ENCODE results near the gene LONP1. TPM values are rescaled to one million over a fixed set of nuclear protein-coding genes. Genes with fewer than 3 reads are reported as not detected.
A peak's percentile ranks its signal among the peaks of the same experiment; 100 is the strongest.

LONP1 gene
- total RNA-seq, 4 donors from 2014 or later: 39.9 to 134 (median 44.1) TPM

DNA sequence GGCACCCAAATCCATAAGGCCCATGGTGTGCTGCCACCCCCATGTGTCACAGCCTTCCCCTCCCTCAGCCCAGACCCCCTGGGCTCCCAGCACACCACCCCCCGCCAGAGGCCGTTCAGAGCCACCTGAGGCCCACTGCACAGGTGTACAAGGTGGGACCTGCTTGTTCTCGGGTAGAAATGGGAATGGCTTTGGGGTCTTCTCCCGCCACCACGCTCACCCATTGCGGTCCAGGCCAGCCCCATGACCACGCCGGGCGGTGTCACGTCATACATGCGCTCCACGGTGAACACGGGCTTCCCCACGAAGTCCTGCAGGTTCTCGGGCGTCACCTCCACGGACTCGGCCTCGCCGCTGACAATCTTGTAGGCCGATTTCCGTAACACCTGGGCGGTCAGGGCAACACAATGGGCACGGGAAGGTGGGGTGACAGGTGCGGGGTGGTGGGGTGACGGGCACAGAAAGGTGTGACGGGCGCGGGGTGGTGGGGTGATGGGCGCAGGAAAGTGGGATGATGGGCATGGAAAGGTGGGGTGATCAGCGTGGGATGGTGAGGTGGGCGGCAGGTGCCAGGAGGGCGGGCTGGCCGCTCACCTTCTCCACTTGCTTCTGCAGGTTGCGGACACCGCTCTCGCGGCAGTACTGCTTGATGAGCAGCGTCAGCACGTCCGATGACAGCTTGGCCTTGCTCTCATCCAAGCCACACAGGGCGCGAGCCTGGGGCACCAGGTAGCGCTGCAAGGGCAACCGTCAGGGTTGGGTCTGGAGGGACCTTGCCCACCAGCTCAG is 25.6 kb downstream of the LONP1 start:
- Histone ChIP-seq H3K9me3 (no peaks in the 10 kb centered on the region), H3K4me1 (no peaks in the 10 kb centered on the region), H3K27ac (no peak overlapping the region), H3K36me3 (no peaks in the 10 kb centered on the region), H3K4me3 (no peak overlapping the region), H3K27me3 (no peaks in the 10 kb centered on the region)
- intact Hi-C loops (cut with DNase I; ENCODE audit: low total_unique reads): no loop called here
- TF ChIP-seq POLR2A (IDR thresholded peaks at IDR 0.05): no peak
- no peak for DNase-seq

- no peak for DNase-seq
Observed at GRCh38 chr19:5693195-5694166, 26.5 kb downstream of the LONP1 start.

DNA sequence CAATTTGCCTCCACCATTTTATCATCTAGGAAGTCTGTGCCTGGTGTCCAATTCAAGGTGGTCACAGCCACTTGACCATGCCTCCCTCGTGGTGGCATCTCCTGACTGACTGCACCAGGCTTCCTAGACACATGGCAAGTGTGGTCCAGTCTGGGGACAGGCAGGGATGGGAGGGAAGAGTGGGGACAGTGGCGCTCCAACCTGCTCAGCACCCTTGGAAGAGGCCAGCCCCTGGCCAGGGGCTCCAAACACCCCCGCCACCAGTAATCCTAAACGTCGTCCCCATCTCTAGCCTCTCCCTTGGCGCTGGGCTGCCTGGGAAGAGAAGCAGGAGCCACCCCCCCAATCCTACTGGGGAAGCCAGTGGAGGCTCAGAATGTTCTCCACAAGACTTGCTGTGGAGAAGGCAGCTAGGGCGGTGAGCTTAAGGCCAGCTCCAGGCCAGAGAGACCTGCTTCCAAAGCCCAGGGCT is 27.2 kb downstream of the LONP1 start:
- TF ChIP-seq, protein P1, sequence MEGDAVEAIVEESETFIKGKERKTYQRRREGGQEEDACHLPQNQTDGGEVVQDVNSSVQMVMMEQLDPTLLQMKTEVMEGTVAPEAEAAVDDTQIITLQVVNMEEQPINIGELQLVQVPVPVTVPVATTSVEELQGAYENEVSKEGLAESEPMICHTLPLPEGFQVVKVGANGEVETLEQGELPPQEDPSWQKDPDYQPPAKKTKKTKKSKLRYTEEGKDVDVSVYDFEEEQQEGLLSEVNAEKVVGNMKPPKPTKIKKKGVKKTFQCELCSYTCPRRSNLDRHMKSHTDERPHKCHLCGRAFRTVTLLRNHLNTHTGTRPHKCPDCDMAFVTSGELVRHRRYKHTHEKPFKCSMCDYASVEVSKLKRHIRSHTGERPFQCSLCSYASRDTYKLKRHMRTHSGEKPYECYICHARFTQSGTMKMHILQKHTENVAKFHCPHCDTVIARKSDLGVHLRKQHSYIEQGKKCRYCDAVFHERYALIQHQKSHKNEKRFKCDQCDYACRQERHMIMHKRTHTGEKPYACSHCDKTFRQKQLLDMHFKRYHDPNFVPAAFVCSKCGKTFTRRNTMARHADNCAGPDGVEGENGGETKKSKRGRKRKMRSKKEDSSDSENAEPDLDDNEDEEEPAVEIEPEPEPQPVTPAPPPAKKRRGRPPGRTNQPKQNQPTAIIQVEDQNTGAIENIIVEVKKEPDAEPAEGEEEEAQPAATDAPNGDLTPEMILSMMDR (IDR thresholded peaks at IDR 0.05): no peak
- TF ChIP-seq POLR2A (IDR thresholded peaks at IDR 0.05): no peak
- no peaks in the 10 kb centered on the region for H3K27me3 ChIP-seq
- intact Hi-C loops (cut with DNase I; ENCODE audit: low total_unique reads): no loop called here
- H3K4me3 ChIP-seq: no peak overlapping the region
- DNase-seq: no peak
- no peaks in the 10 kb centered on the region for H3K4me1 ChIP-seq
- H3K27ac ChIP-seq: no peak overlapping the region
- no peaks in the 10 kb centered on the region for H3K36me3 ChIP-seq
- H3K9me3 ChIP-seq: no peaks in the 10 kb centered on the region

More at GRCh38 chr19:5693195-5694166, 26.5 kb downstream of the LONP1 start:
- H3K27me3 ChIP-seq: no peaks in the 10 kb centered on the region
- TF ChIP-seq, protein P1 (IDR thresholded peaks at IDR 0.05): no peak
- no peak for TF ChIP-seq POLR2A (IDR thresholded peaks at IDR 0.05)
- no peak overlapping the region for H3K4me3 ChIP-seq
- no peaks in the 10 kb centered on the region for H3K9me3 ChIP-seq
- H3K36me3 ChIP-seq: no peaks in the 10 kb centered on the region
- no peaks in the 10 kb centered on the region for H3K4me1 ChIP-seq
- intact Hi-C loops (cut with DNase I; ENCODE audit: low total_unique reads): no loop called here
- H3K27ac ChIP-seq: no peak overlapping the region

- Histone ChIP-seq H3K27me3 (no peaks in the 10 kb centered on the region), H3K4me1 (peaks cover 0 to 6% of the 10 kb centered on the region in 2 donors), H3K36me3 (no peaks in the 10 kb centered on the region), H3K27ac (peak overlapping the region; percentile 89 to 90), H3K9me3 (no peaks in the 10 kb centered on the region), H3K4me3 (peak overlapping the region; percentile 55 to 62)
- intact Hi-C loops (cut with DNase I; ENCODE audit: low total_unique reads): no loop called here
- TF ChIP-seq POLR2A (IDR thresholded peaks at IDR 0.05): peak in 1 of 2 donors; percentile 16
- TF ChIP-seq, protein P1 (IDR thresholded peaks at IDR 0.05): no peak
- no peak for DNase-seq
Observed at GRCh38 chr19:5691822-5692722, 27.9 kb downstream of the LONP1 start.

Measured in uterus (tissue), 4 donors.